Activated CD8-positive, alpha-beta memory T cell treated with anti-CD3 and anti-CD28 coated beads, Interleukin-2, amount 50 U/mL, for 1 hour (primary cell): ENCODE measurements around the gene ANTXR1.
"Not testable (repeated sequence)": the region's sequence is repeated elsewhere in the genome, so short reads cannot be mapped to it uniquely, and the experiment has no call there.

Source experiments
- DNase-seq: peaks from one replicate; pipeline ENCODE4 v3.0.0-alpha.2; 2020; ENCODE audit errors: extremely low read depth

ANTXR1 gene

DNA sequence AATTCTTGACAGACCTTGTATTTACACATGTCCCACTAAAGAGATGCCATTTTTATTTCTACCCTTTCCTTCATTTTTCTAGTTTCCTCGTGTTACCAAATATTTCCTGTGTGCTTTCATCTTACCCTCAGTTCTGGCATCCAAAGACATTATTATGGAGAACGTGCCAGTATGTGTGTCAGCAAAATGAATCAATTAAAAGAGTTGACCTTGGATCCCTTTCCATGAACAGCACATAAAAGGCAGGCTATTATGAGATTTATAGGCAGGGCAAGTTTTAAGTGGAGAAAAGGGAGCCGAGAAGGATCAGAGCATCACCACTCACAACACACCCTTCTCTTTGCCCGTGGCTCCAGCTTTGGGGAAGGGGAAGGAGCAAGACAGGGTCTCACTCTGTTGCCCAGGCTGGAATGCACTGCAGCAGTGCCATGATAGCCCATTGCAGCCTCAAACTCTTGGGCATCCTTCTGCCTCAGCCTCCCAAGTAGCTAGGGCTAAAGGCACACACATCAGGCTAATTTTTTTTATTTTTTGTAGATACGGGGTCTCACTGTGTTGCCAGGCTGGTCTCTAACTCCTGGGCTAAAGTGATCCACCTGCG is 224.2 kb downstream of the ANTXR1 start:
- DNase-seq, result no peak

DNA sequence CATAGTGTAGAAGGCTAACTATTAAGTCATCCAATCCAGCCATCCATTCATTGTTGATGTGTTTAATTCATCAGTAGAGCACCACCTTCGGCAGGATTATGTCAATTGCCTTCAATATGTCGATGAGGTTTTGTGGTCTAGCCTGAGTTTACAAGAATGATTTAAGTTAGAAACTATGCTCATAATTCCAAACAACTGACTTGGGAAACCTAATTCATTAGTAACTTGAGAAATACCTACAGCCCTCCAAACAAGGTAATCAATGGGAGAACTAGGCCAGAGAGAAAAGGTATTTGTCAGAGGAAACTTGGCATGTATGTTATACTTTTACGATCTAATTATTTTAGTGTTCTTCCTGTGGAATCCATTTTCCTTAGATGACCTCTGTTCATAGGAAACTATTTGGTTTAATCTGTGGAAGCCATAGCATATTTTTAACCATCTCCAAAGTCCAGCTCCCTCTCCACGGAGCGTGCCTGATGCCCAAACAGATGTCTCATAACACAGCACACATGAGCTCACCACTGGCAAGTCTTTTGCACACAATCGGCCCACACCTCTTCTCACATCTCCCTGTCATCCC is 225.6 kb downstream of the ANTXR1 start:
- DNase-seq, result no peak

DNA sequence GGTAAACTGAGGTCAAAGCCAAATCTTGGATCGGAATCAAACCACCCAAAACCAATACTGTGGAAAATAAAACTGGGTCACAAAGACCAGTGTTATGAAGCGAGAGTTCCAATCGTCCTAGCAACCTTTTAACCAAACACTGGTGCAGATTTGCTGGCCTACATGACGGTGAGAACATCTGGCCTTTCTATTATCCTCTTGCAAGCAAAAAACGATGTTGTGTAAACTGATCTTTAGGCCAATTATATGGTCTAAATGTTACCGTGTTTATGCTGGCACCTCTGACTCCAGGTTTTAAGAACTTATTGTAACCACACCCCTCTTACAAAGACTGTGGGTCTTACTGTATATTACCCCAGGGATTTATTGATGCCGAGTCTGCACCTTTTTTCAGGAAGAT is 228.1 kb downstream of the ANTXR1 start:
- no peak for DNase-seq

DNA sequence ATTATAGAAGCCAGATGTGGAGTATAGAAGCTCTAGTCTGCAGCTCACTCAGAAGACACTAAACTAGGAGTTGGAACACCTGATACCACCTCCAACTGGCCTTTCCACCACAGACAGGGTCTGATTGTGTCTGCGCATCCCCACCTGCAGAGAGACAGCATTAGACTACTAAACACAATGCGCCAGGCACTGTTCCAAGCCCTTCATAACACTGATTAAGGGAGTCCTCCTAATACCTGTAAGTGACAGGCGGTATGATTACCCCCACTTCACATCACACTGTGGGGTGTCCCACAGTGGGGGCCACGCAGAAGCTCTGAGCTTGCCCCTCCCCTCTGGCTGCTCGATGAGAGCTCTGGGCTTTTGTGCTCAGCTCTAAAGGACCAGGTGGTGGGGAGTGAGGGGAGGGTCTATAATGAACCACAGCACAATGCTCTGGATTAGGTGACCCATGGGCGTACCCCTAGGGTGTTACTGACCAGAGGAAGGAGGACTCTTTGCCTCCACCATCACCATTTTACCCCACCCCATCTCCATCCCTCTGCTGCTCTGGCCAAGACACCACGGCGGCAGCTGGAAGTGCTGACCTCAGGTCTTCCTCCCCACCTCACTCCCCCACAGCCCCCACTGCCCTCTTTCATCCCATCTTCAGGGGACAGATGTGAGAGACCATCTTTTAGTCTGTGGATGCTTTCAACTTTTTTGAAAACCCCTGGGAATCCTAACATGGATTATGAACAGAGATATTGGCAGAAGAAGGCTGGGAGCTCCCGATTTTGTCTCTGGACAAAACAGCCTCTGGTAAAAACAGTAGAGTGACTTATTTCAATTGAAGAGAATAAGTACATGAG is 228.9 kb downstream of the ANTXR1 start:
- no peak for DNase-seq

DNA sequence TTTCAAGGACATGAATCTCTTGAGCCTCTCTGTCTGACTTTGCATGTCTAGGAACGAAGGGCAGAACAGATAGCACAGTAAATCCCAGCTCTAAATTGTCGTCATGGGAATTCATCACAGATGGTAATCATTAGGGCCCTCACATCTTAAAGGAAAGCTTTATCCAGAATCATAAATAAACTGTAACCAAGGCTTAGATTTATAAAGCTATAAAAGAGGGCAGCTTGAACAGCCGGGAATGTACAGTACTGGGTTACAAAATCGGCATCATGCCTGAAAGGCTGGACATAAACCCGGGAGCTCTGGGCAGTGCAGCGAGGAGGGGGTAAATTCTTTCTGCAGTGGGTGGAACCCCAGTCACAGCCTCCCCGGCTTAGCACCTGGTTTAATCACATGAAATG is 229.7 kb downstream of the ANTXR1 start:
- no peak for DNase-seq

GRCh38 chr2:69243652-69244051 is 230.7 kb downstream of the ANTXR1 start:
- DNase-seq, result no peak

GRCh38 chr2:69244882-69245281 is 231.9 kb downstream of the ANTXR1 start:
- DNase-seq, result no peak

DNA sequence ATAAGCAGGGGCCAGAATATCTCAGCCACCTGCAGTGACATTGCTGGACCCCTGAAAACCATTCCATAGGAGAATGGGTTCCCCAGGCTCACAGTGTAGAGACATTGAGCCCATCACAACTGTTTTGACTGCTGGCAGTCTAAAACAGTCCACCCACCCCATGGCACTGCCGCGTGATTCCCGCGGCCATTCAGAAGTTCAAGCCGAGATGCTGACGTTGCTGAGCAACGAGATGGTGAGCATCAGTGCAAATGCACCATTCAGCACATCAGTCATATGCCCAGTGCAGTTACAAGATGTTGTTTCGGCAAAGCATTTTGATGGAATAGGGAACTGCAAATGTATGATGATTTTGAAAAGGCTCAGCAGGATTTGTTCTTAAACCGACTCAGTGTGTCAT is 234.6 kb downstream of the ANTXR1 start:
- no peak for DNase-seq

GRCh38 chr2:69248232-69248631 is 235.3 kb downstream of the ANTXR1 start:
- DNase-seq, result no peak

DNA sequence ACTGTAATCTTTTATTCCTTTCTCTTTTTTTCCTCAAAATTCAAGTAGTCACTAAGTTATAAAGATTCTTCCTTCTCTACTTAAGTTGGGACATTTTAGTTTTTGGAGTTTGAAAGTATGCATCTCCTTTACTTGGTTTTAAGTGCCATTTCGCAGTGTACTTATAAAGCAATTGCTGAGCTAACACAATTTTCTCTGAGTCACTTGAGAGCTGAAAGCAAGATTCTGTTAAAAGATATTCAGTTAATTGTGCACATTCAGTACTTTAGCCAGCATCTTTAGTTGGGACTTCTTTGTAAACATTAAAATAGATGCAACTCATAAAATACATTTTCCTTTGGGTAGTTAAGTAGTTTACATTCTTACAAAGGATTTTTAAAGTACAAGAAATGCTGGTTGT is 238.0 kb downstream of the ANTXR1 start:
- DNase-seq, result no peak

GRCh38 chr2:69251943-69252342 is 239.0 kb downstream of the ANTXR1 start:
- no peak for DNase-seq

DNA sequence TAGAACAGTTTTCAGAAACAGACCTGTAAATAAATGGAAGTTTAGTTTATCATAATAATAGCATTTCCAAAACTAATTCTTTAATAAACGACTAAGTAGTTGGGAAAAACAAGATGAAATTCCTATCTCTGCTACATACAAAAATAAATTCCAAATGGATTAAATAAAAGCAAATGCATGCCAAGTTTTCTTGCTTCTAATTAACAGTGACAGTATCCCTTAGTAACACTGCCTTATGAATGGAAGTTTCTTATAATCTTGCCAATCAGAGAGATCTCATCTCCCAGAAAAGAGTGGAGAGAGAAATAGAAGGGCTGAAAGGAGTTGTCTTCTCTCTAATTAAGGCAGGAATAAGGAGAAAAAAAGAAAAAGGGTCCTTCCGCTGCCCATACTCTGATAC is 240.1 kb downstream of the ANTXR1 start:
- no peak for DNase-seq

GRCh38 chr2:69253611-69254301 is 240.8 kb downstream of the ANTXR1 start:
- DNase-seq, result no peak

GRCh38 chr2:69255760-69256159 is 242.8 kb downstream of the ANTXR1 start:
- no peak for DNase-seq

DNA sequence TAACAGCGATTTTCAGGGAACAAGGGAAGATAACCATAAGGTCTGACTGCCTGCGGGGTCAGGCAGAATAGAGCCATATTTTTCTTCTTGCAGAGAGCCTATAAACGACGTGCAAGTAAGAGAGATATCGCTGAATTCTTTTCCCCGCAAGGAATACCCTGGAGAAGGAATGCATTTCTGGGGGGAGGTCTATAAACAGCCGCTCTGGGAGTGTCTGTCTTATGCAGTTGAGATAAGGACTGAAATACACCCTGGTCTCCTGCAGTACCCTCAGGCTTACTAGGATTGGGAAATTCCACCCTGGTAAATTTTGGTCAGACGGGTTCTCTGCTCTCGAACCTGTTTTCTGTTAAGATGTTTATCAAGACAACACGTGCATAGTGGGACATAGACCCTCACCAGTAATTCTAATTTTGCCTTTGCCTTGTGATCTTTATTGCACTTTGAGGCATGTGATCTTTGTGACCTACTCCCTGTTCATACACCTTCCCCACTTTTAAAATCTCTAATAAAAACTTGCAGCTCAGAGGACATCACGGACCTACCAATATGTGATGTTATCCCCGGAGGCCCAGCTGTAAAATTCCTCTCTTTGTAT is 247.1 kb downstream of the ANTXR1 start:
- DNase-seq, result not testable (repeated sequence)

GRCh38 chr2:69260666-69261065 is 247.7 kb downstream of the ANTXR1 start:
- no peak for DNase-seq

GRCh38 chr2:69269330-69269729 is 256.4 kb downstream of the ANTXR1 start:
- DNase-seq, result no peak

GRCh38 chr2:69271831-69272257 is 258.9 kb downstream of the ANTXR1 start:
- DNase-seq, result no peak

GRCh38 chr2:69272803-69273471 is 260.0 kb downstream of the ANTXR1 start:
- DNase-seq, result no peak

DNA sequence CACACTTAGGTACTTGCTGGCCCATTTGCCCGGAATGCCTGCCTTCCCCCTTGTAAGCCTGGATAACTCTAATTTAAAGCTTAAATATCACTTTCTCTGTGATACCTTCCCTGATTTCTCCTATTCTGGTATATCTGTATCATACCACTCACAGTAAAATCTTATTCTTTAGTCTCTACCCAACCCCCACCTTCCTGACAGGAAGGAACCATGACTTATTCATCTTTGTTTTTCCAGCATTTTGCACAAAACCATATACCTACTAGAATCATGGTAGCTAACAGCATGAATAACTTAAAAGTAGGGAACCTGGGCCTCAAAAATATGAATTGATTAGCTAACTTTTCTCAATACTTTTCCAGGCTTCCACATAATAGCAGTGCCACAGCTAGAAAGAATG is 262.5 kb downstream of the ANTXR1 start:
- DNase-seq, result no peak

- DNase-seq, result no peak
Measured at GRCh38 chr2:69278366-69278765, 265.4 kb downstream of the ANTXR1 start.

GRCh38 chr2:69279211-69279610 is 266.2 kb downstream of the ANTXR1 start:
- DNase-seq, result no peak
